NCI-H526 treated with DMSO at 0.1 percent for 48 hours (cell line): ENCODE results near the gene MEX3D.

Source experiments
- DNase-seq: peaks from one replicate; lab custom pipeline; 2025; lab: John Stamatoyannopoulos, UW

Gene MEX3D

GRCh38 chr19:1518471-1518870 lies 49.7 kb downstream of the MEX3D start:
- no peak for DNase-seq

- no peak for DNase-seq
Measured at GRCh38 chr19:1516395-1516753, 51.8 kb downstream of the MEX3D start.

GRCh38 chr19:1514986-1515721 lies 53.0 kb downstream of the MEX3D start:
- no peak for DNase-seq

GRCh38 chr19:1514295-1514661 lies 53.8 kb downstream of the MEX3D start:
- DNase-seq = no peak

- no peak for DNase-seq
Measured at GRCh38 chr19:1513499-1514294, 54.4 kb downstream of the MEX3D start.

GRCh38 chr19:1512671-1513498 lies 55.2 kb downstream of the MEX3D start, which contains the start of gene ADAMTSL5:
TSS of gene ADAMTSL5 (minus strand) at chr19:1513019. CDS start at chr19:1510943, 2,076 bp downstream.
- DNase-seq = no peak

GRCh38 chr19:1511318-1512317 lies 56.5 kb downstream of the MEX3D start:
- DNase-seq = no peak

- no peak for DNase-seq
Measured at GRCh38 chr19:1510807-1511206, 57.3 kb downstream of the MEX3D start.

GRCh38 chr19:1510442-1510806 lies 57.7 kb downstream of the MEX3D start:
- DNase-seq = no peak

GRCh38 chr19:1509602-1510441 lies 58.3 kb downstream of the MEX3D start:
- no peak for DNase-seq

GRCh38 chr19:1508507-1508856 lies 59.6 kb downstream of the MEX3D start:
- no peak for DNase-seq

- peak; percentile 91 for DNase-seq
Measured at GRCh38 chr19:1507763-1508506, 60.2 kb downstream of the MEX3D start.

- no peak for DNase-seq
Measured at GRCh38 chr19:1507192-1507660, 60.9 kb downstream of the MEX3D start.

GRCh38 chr19:1505991-1506881 lies 61.9 kb downstream of the MEX3D start:
- DNase-seq = no peak

- no peak for DNase-seq
Measured at GRCh38 chr19:1505012-1505411, 63.1 kb downstream of the MEX3D start.
